ENCODE data around the gene ADARB2. TPM values are rescaled to one million over a fixed set of nuclear protein-coding genes. Genes with fewer than 3 reads are reported as not detected.

The ADARB2 gene
- total and polyA plus RNA-seq, 10 of the 15 experiments (the other 5 are each of a cell fraction or from before 2014, with no cell fraction given), result 0.02 to 4.1 (median 0.76) TPM

DNA sequence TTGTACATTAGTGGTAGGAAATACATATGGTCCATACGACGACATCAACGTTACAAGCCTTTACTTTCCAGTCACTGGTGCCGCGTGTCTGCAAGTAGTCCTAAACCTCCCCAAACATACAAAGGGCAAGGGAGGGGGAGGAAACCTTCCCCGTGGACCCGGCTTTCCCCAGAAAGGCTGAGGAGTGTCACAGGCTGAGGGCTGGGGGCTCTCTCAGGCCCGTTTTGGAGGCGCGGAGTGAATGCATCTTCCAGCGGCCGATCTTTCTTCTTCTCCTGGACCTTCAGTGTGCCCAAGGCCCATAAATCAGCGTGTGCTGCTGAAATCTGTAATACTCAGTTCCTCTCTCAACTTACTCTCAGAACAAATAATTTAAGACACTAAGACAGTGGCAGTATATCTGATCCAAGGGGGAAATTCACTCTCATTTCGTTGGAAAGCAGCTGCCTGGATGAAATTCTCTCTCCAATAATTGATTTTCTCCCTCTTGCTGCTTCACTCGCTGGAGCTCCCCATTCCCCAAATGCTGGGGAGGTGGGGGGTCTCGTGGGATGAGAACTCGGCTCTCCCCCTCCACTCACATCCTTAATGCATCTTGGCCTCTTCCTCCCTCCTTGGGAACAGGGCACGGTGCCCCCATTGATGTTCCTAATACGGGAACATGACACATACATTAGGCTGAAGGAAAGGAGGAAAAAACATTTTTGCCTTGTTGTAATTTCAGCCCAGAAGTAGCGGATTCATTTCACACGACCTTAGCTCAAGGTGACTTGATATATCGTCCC lies 126.1 kb downstream of the ADARB2 start:
- Histone ChIP-seq H3K9me3 (replicated peaks; ENCODE audit: control insufficient read depth, insufficient read depth, low read length) (no peaks in the 10 kb centered on the region), H3K27me3 (replicated peaks in 1 of 2; ENCODE audit: control insufficient read depth in 2 of 2, insufficient read depth in 2 of 2, low read length in 1 of 2) (no peaks in the 10 kb centered on the region; a peak in 1 of 4 replicates), H4K20me1 (ENCODE audit: control insufficient read depth, insufficient read depth) (no peaks in the 10 kb centered on the region), H3K4me2 (ENCODE audit: control insufficient read depth, insufficient read depth) (no peak overlapping the region), H3K27ac (ENCODE audit: control insufficient read depth, insufficient read depth) (no peak overlapping the region), H3K79me2 (ENCODE audit: control insufficient read depth, insufficient read depth, low read length) (no peaks in the 10 kb centered on the region), H3K9ac (ENCODE audit: control insufficient read depth, insufficient read depth, low read length) (no peak overlapping the region), H3K36me3 (ENCODE audit: control insufficient read depth in 2 of 2, insufficient read depth in 2 of 2, low read length in 1 of 2) (no peaks in the 10 kb centered on the region), H2AFZ (ENCODE audit: control insufficient read depth, low read depth, low read length) (no peak overlapping the region), H3K4me1 (ENCODE audit: control insufficient read depth, insufficient read depth, low read length) (no peaks in the 10 kb centered on the region; the same call in 1 of the 2 replicates), H3K4me3 (no peak overlapping the region)
- no peak for ATAC-seq
- BruUV-seq (replicated peaks), result no TSS peak
- no peak for FAIRE-seq
- 38% methylated on average over 22 of the region's 22 CpGs for WGBS (ENCODE audit: insufficient coverage, insufficient replicate concordance, low lambda C conversion rate, missing lambda C conversion rate)
- ChIA-PET SMC1A (ENCODE audit: uncharacterized antibody, unreplicated experiment) (no interaction called here), POLR2A (no interaction called here), CTCF (no interaction called here), RAD21 (ENCODE audit: unreplicated experiment) (no interaction called here)
- no peak for DNase-seq (ENCODE audit: low read depth, low spot score)
- intact Hi-C loops (cut with micrococcal nuclease; ENCODE audit: unreplicated experiment), result no loop called here
- no peak for TF ChIP-seq SPI1 (IDR thresholded peaks at IDR 0.05; ENCODE audit: borderline replicate concordance, insufficient read depth, low read depth, low read length)
- no peak for TF ChIP-seq TCF3 (IDR thresholded peaks at IDR 0.05; ENCODE audit: borderline replicate concordance, insufficient read depth, low read depth, low read length)
- TF ChIP-seq RBBP5 (conservative IDR thresholded peaks at IDR 0.05), result no peak
- no peak for TF ChIP-seq POLR2AphosphoS2 (IDR thresholded peaks at IDR 0.05; ENCODE audit: low read depth, low read length)
- no peak for TF ChIP-seq TAF1 (IDR thresholded peaks at IDR 0.05; ENCODE audit: borderline replicate concordance, low read depth, low read length)
- TF ChIP-seq, protein P1, sequence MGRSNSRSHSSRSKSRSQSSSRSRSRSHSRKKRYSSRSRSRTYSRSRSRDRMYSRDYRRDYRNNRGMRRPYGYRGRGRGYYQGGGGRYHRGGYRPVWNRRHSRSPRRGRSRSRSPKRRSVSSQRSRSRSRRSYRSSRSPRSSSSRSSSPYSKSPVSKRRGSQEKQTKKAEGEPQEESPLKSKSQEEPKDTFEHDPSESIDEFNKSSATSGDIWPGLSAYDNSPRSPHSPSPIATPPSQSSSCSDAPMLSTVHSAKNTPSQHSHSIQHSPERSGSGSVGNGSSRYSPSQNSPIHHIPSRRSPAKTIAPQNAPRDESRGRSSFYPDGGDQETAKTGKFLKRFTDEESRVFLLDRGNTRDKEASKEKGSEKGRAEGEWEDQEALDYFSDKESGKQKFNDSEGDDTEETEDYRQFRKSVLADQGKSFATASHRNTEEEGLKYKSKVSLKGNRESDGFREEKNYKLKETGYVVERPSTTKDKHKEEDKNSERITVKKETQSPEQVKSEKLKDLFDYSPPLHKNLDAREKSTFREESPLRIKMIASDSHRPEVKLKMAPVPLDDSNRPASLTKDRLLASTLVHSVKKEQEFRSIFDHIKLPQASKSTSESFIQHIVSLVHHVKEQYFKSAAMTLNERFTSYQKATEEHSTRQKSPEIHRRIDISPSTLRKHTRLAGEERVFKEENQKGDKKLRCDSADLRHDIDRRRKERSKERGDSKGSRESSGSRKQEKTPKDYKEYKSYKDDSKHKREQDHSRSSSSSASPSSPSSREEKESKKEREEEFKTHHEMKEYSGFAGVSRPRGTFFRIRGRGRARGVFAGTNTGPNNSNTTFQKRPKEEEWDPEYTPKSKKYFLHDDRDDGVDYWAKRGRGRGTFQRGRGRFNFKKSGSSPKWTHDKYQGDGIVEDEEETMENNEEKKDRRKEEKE (IDR thresholded peaks at IDR 0.05), result no peak
- TF ChIP-seq, protein P2, sequence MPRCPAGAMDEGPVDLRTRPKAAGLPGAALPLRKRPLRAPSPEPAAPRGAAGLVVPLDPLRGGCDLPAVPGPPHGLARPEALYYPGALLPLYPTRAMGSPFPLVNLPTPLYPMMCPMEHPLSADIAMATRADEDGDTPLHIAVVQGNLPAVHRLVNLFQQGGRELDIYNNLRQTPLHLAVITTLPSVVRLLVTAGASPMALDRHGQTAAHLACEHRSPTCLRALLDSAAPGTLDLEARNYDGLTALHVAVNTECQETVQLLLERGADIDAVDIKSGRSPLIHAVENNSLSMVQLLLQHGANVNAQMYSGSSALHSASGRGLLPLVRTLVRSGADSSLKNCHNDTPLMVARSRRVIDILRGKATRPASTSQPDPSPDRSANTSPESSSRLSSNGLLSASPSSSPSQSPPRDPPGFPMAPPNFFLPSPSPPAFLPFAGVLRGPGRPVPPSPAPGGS (IDR thresholded peaks at IDR 0.05; ENCODE audit: borderline replicate concordance, insufficient read depth, low read depth, low read length, poor library complexity, severe bottlenecking), result no peak
- TF ChIP-seq BRCA1 (IDR thresholded peaks at IDR 0.05; ENCODE audit: low read depth, low read length), result no peak
- in situ Hi-C loops (cut with MboI), result no loop called here

All from GM12878 (cell line).